ENCODE data around the gene POMT1.
"Not testable (repeated sequence)": the region's sequence is repeated elsewhere in the genome, so short reads cannot be mapped to it uniquely, and the experiment has no call there.

The POMT1 gene

GRCh38 chr9:131502781-131503625 lies at the start of gene POMT1:
Gene POMT1, plus strand, starts transcription at chr9:131502918. Its CDS starts 1,301 bp downstream, at chr9:131504219.
- peak; percentile 92 for DNase-seq (ENCODE audit: low spot score)

- no peak for DNase-seq (ENCODE audit: low spot score)
These were observed 48.7 kb upstream of the POMT1 start for GRCh38 chr9:131454028-131454427.

GRCh38 chr9:131455655-131456054 lies 47.1 kb upstream of the POMT1 start:
- not testable (repeated sequence) for DNase-seq (ENCODE audit: low spot score)

- DNase-seq (ENCODE audit: low spot score): no peak
These were observed 45.0 kb upstream of the POMT1 start for GRCh38 chr9:131457746-131458145.

- DNase-seq (ENCODE audit: low spot score): no peak
These were observed 43.7 kb upstream of the POMT1 start for GRCh38 chr9:131459056-131459455.

- DNase-seq (ENCODE audit: low spot score): no peak
These were observed 41.6 kb upstream of the POMT1 start for GRCh38 chr9:131461166-131461565.

- no peak for DNase-seq (ENCODE audit: low spot score)
These were observed 38.2 kb upstream of the POMT1 start for GRCh38 chr9:131464354-131465000.

- DNase-seq (ENCODE audit: low spot score): no peak
These were observed 37.3 kb upstream of the POMT1 start for GRCh38 chr9:131465401-131465800.

- DNase-seq (ENCODE audit: low spot score): peak; percentile 33
These were observed 35.3 kb upstream of the POMT1 start for GRCh38 chr9:131467214-131467935.

GRCh38 chr9:131468031-131468430 lies 34.7 kb upstream of the POMT1 start:
- no peak for DNase-seq (ENCODE audit: low spot score)

GRCh38 chr9:131469356-131469755 lies 33.4 kb upstream of the POMT1 start:
- no peak for DNase-seq (ENCODE audit: low spot score)

- no peak for DNase-seq (ENCODE audit: low spot score)
These were observed 32.8 kb upstream of the POMT1 start for GRCh38 chr9:131469951-131470350.

- DNase-seq (ENCODE audit: low spot score): no peak
These were observed 32.1 kb upstream of the POMT1 start for GRCh38 chr9:131470581-131470991.

GRCh38 chr9:131472085-131472484 lies 30.6 kb upstream of the POMT1 start:
- DNase-seq (ENCODE audit: low spot score): not testable (repeated sequence)

- DNase-seq (ENCODE audit: low spot score): no peak
These were observed 29.4 kb upstream of the POMT1 start for GRCh38 chr9:131473198-131473885.

- no peak for DNase-seq (ENCODE audit: low spot score)
These were observed 28.8 kb upstream of the POMT1 start for GRCh38 chr9:131473891-131474290.

GRCh38 chr9:131474711-131475110 lies 28.0 kb upstream of the POMT1 start:
- DNase-seq (ENCODE audit: low spot score): no peak

- DNase-seq (ENCODE audit: low spot score): no peak
These were observed 27.4 kb upstream of the POMT1 start for GRCh38 chr9:131475111-131475955.

- DNase-seq (ENCODE audit: low spot score): no peak
These were observed 26.6 kb upstream of the POMT1 start for GRCh38 chr9:131475956-131476776.

GRCh38 chr9:131476777-131477345 lies 25.9 kb upstream of the POMT1 start:
- no peak for DNase-seq (ENCODE audit: low spot score)
